ENCODE measurements around the gene CMPK2. TPM values are rescaled to one million over a fixed set of nuclear protein-coding genes. Genes with fewer than 3 reads are reported as not detected.

Gene CMPK2
- total RNA-seq, 1 experiment from 2014 or later, result 5.0 TPM

DNA sequence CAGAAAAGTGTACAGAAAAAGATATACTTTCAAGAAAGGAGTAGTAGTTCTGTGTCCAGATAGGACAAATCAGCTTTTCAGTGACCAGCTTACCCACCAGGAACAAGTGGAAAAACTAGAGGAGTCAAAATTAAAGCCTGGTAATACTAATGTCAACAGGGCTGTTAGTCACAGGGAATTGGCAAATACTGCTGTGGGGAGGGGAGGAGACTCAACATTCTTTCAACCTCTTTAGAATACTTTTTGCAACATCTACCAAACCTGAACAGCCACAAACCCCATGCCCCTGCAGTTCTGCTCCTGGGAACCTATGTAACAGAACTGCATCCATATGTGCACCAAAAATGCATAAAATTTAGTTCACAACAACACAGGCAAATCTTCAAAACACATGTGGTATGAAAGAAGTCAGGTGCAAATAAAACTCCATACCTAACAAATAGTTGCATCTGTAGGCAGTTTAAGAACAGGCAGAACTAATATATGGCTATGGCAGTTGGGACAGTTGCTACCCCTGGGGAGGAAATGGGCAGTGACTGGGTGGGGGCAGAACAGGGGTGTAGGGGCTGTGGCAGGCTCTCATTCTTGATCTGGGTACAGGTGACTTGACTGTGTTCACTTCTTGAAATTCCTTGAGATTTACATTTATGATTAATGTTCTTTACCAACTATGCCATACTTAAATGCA is 9.7 kb downstream of the CMPK2 start:
- H3K4me1 ChIP-seq (ENCODE audit: insufficient read depth, low read length), result peaks cover 14% of the 10 kb centered on the region
- H3F3A ChIP-seq (ENCODE audit: low read length, unreplicated experiment), result no peaks in the 10 kb centered on the region
- no peaks in the 10 kb centered on the region for H3K27me3 ChIP-seq (ENCODE audit: low read length)
- ChIA-PET CTCF (interaction anchor here (0.8 kb wide), 1 partner anchor 10 kb away, joined by 3 read pairs; the partner anchor contains the start of gene CMPK2), POLR2A (ENCODE audit: unreplicated experiment) (interaction anchor here (0.5 kb wide), 1 partner anchor 29 kb away, joined by 3 read pairs; no protein-coding TSS in a partner anchor)
- no peak overlapping the region for H3K9ac ChIP-seq (ENCODE audit: low read length)
- TF ChIP-seq EZH2phosphoT487 (IDR thresholded peaks at IDR 0.05; ENCODE audit: borderline replicate concordance, low read length) (no peak), EZH2 (IDR thresholded peaks at IDR 0.05; ENCODE audit: low read length, unreplicated experiment) (no peak)
- TF ChIP-seq, protein P1, sequence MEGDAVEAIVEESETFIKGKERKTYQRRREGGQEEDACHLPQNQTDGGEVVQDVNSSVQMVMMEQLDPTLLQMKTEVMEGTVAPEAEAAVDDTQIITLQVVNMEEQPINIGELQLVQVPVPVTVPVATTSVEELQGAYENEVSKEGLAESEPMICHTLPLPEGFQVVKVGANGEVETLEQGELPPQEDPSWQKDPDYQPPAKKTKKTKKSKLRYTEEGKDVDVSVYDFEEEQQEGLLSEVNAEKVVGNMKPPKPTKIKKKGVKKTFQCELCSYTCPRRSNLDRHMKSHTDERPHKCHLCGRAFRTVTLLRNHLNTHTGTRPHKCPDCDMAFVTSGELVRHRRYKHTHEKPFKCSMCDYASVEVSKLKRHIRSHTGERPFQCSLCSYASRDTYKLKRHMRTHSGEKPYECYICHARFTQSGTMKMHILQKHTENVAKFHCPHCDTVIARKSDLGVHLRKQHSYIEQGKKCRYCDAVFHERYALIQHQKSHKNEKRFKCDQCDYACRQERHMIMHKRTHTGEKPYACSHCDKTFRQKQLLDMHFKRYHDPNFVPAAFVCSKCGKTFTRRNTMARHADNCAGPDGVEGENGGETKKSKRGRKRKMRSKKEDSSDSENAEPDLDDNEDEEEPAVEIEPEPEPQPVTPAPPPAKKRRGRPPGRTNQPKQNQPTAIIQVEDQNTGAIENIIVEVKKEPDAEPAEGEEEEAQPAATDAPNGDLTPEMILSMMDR (conservative IDR thresholded peaks at IDR 0.05; ENCODE audit: low read depth, low read length), result no peak
- no peaks in the 10 kb centered on the region for H3K9me2 ChIP-seq (replicated peaks; ENCODE audit: low read length)
- intact Hi-C loops (cut with micrococcal nuclease), result no loop called here
- H3K79me2 ChIP-seq (ENCODE audit: low read length), result no peaks in the 10 kb centered on the region
- H2AFZ ChIP-seq (ENCODE audit: low read length), result no peak overlapping the region
- H4K20me1 ChIP-seq (ENCODE audit: low read length), result no peaks in the 10 kb centered on the region
- H3K9me3 ChIP-seq (ENCODE audit: low read length), result no peaks in the 10 kb centered on the region
- no peak overlapping the region for H3K4me3 ChIP-seq (ENCODE audit: low read length)
- peak; percentile 100 for ATAC-seq
- H3K27ac ChIP-seq (ENCODE audit: low read length), result no peak overlapping the region
- BruUV-seq (replicated peaks), result no TSS peak
- H3K4me2 ChIP-seq (ENCODE audit: low read length), result 0 out of 2 replicates have a peak overlapping the region, but pooled peaks have one; percentile 27
- peak; percentile 81 for DNase-seq
- H3K36me3 ChIP-seq (ENCODE audit: low read depth, low read length), result no peaks in the 10 kb centered on the region

DNA sequence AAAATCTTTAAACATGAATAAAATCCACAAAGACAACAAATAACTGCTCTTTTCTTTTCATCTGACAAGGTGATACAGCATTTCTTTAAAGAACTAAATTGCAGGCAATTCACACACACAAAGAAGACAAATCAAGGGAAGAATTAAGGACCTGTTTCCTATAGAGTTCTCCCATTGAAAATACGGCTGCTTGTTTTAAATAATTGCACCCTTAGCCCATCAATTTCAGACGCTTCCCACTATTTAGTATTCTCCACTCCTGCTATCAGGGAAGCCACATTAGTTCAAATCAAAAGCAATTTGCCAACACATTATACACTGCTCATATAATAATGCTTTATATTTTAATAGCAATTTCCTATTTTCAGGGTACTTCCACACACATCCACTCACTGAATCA is 11.3 kb downstream of the CMPK2 start:
- DNase-seq (no peak), ATAC-seq (no peak)
- BruUV-seq (replicated peaks), result no TSS peak
- CTCF ChIA-PET, result no interaction called here
- Histone ChIP-seq H3K4me1 (ENCODE audit: insufficient read depth, low read length) (peaks cover 14% of the 10 kb centered on the region), H3K9me2 (replicated peaks; ENCODE audit: low read length) (no peaks in the 10 kb centered on the region), H3K4me3 (ENCODE audit: low read length) (no peak overlapping the region), H3K36me3 (ENCODE audit: low read depth, low read length) (no peaks in the 10 kb centered on the region), H3K79me2 (ENCODE audit: low read length) (no peaks in the 10 kb centered on the region), H3F3A (ENCODE audit: low read length, unreplicated experiment) (no peaks in the 10 kb centered on the region), H2AFZ (ENCODE audit: low read length) (no peak overlapping the region), H4K20me1 (ENCODE audit: low read length) (no peaks in the 10 kb centered on the region), H3K27ac (ENCODE audit: low read length) (no peak overlapping the region), H3K27me3 (ENCODE audit: low read length) (no peaks in the 10 kb centered on the region), H3K4me2 (ENCODE audit: low read length) (no peak overlapping the region), H3K9me3 (ENCODE audit: low read length) (no peaks in the 10 kb centered on the region), H3K9ac (ENCODE audit: low read length) (no peak overlapping the region)
- intact Hi-C loops (cut with micrococcal nuclease), result no loop called here
- POLR2A ChIA-PET (ENCODE audit: unreplicated experiment), result no interaction called here
- TF ChIP-seq EZH2 (IDR thresholded peaks at IDR 0.05; ENCODE audit: low read length, unreplicated experiment) (no peak), EZH2phosphoT487 (IDR thresholded peaks at IDR 0.05; ENCODE audit: borderline replicate concordance, low read length) (no peak)
- TF ChIP-seq, protein P1 (conservative IDR thresholded peaks at IDR 0.05; ENCODE audit: low read depth, low read length), result no peak

DNA sequence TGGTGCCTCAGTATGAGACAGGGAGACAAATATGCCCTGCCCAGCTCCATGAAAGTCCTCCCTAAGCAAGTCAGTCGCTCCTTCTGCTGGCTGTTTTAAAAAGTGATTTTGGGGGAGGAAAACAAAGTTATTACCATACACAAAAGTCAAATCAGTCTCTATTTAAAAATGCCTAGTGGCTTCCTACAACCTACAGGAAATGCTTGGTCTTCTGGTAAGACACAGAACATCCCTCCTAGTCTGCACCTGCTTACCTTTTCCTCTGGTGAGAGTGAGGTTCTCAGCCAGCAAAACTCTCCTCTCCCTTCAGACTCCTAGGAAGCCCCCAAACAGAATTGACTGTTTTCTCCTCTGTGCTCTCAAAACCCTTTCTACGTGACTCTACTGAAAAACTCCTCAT is 13.5 kb downstream of the CMPK2 start:
- ATAC-seq, result no peak
- no peak overlapping the region for H3K9ac ChIP-seq (ENCODE audit: low read length)
- no peak overlapping the region for H3K4me3 ChIP-seq (ENCODE audit: low read length)
- H3F3A ChIP-seq (ENCODE audit: low read length, unreplicated experiment), result no peaks in the 10 kb centered on the region
- H3K4me1 ChIP-seq (ENCODE audit: insufficient read depth, low read length), result peaks cover 14% of the 10 kb centered on the region
- no peak overlapping the region for H2AFZ ChIP-seq (ENCODE audit: low read length)
- no peaks in the 10 kb centered on the region for H3K79me2 ChIP-seq (ENCODE audit: low read length)
- ChIA-PET POLR2A (ENCODE audit: unreplicated experiment) (no interaction called here), CTCF (no interaction called here)
- DNase-seq, result no peak
- intact Hi-C loops (cut with micrococcal nuclease), result no loop called here
- H3K36me3 ChIP-seq (ENCODE audit: low read depth, low read length), result no peaks in the 10 kb centered on the region; the same call in 1 of the 2 replicates
- H3K9me2 ChIP-seq (replicated peaks; ENCODE audit: low read length), result no peaks in the 10 kb centered on the region
- H3K27ac ChIP-seq (ENCODE audit: low read length), result no peak overlapping the region
- H3K27me3 ChIP-seq (ENCODE audit: low read length), result no peaks in the 10 kb centered on the region
- no TSS peak for BruUV-seq (replicated peaks)
- H4K20me1 ChIP-seq (ENCODE audit: low read length), result no peaks in the 10 kb centered on the region
- TF ChIP-seq, protein P1 (conservative IDR thresholded peaks at IDR 0.05; ENCODE audit: low read depth, low read length), result no peak
- TF ChIP-seq EZH2phosphoT487 (IDR thresholded peaks at IDR 0.05; ENCODE audit: borderline replicate concordance, low read length) (no peak), EZH2 (IDR thresholded peaks at IDR 0.05; ENCODE audit: low read length, unreplicated experiment) (no peak)
- no peak overlapping the region for H3K4me2 ChIP-seq (ENCODE audit: low read length)
- 0 out of 2 replicates have a peak, but pooled peaks cover 11% of the 10 kb centered on the region for H3K9me3 ChIP-seq (ENCODE audit: low read length)
